SK-N-SH (cell line): ENCODE data around the gene NTRK2. TPM values are rescaled to one million over a fixed set of nuclear protein-coding genes. Genes with fewer than 3 reads are reported as not detected.

Experiments
- CTCF ChIA-PET: fragments of 300-600, 350-600 bp; formaldehyde crosslinking; extraction: SDS; loops from one replicate; lab custom pipeline; 2021; lab: Yijun Ruan, JAX
- POLR2A ChIA-PET: fragments of 350-600 bp; sonication (Branson Sonifier 250); formaldehyde crosslinking; extraction: SDS; loops from one replicate; lab custom pipeline; 2020; ENCODE audit warnings: antibody characterized with exemption, inconsistent platforms; lab: Yijun Ruan, JAX
- DNase-seq: peaks from one replicate; pipeline ENCODE4 v3.0.0; 2012
- H2AFZ ChIP-seq: fragments of 200-600 bp; sonication (generic); 2 replicates; pipeline ENCODE4 v1.8.1; 2016; ENCODE audit warnings: antibody characterized with exemption, mild to moderate bottlenecking, low read depth
- H3F3A ChIP-seq: fragments of 200-600 bp; sonication (generic); replicated peaks from 2 replicates; pipeline ENCODE3; 2016; ENCODE audit warnings: antibody characterized with exemption, mild to moderate bottlenecking; ENCODE audit not compliant: insufficient read depth
- H3K27ac ChIP-seq, 2 experiments: fragments of 200-500 bp in 1 of 2; fragments of 200-600 bp in 1 of 2; sonication (Bioruptor generic) in 1 of 2; sonication (generic), shearing (Covaris generic) in 1 of 2; 2 replicates each; pipeline versions ENCODE4 v1.5.1 to v1.6.1; 2014 to 2016; ENCODE audit warnings: low read depth in 2 of 2, inconsistent platforms in 1 of 2, low read length in 1 of 2, mild to moderate bottlenecking in 1 of 2, mixed read lengths in 1 of 2
- H3K27me3 ChIP-seq: fragments of 200-600 bp; sonication (generic), shearing (Covaris generic); 2 replicates; pipeline ENCODE4 v1.6.1; 2016; ENCODE audit warnings: mixed run types; ENCODE audit not compliant: insufficient read depth
- H3K36me3 ChIP-seq, 2 experiments: fragments of 200-500 bp in 1 of 2; fragments of 200-600 bp in 1 of 2; sonication (Bioruptor generic) in 1 of 2; sonication (generic) in 1 of 2; replicated peaks in 1 of 2; 2 replicates each; pipeline versions ENCODE3 to v1.5.1; 2014 to 2016; ENCODE audit warnings: low read length in 1 of 2, mild to moderate bottlenecking in 1 of 2; ENCODE audit not compliant: insufficient read depth in 2 of 2, control insufficient read depth in 1 of 2
- H3K4me1 ChIP-seq, 2 experiments: fragments of 200-500 bp in 1 of 2; fragments of 200-600 bp in 1 of 2; sonication (Bioruptor generic) in 1 of 2; sonication (generic), shearing (Covaris generic) in 1 of 2; 2 replicates each; pipeline versions ENCODE4 v1.5.1 to v1.6.1; 2014 to 2016; ENCODE audit warnings: low read depth in 1 of 2, low read length in 1 of 2, mixed run types in 1 of 2; ENCODE audit not compliant: insufficient read depth in 2 of 2, control insufficient read depth in 1 of 2
- H3K4me2 ChIP-seq: fragments of 200-600 bp; sonication (generic), shearing (Covaris generic); 2 replicates; pipeline ENCODE4 v1.6.1; 2017; ENCODE audit warnings: mixed run types
- H3K4me3 ChIP-seq, 2 experiments: fragments of 200-500 bp in 1 of 2; fragments of 200-600 bp in 1 of 2; sonication (Bioruptor generic) in 1 of 2; sonication (generic), shearing (Covaris generic) in 1 of 2; 2 replicates each; pipeline versions ENCODE4 v1.5.1 to v1.8.1; 2014 to 2016; ENCODE audit warnings: low read depth in 2 of 2, inconsistent platforms in 1 of 2, low read length in 1 of 2, mild to moderate bottlenecking in 1 of 2, mixed read lengths in 1 of 2, moderate library complexity in 1 of 2
- H3K79me2 ChIP-seq: fragments of 200-600 bp; sonication (generic); 2 replicates; pipeline ENCODE4 v1.8.1; 2017; ENCODE audit warnings: mild to moderate bottlenecking; ENCODE audit not compliant: insufficient read depth
- H3K9ac ChIP-seq: fragments of 200-600 bp; sonication (generic); 2 replicates; pipeline ENCODE4 v1.6.1; 2017; ENCODE audit warnings: mixed run types
- H3K9me2 ChIP-seq: fragments of 200-600 bp; sonication (generic); 2 replicates; pipeline ENCODE4 v1.6.1; 2017; ENCODE audit warnings: mixed run types
- H3K9me3 ChIP-seq: fragments of 200-600 bp; sonication (generic); 2 replicates; pipeline ENCODE4 v1.6.1; 2017; ENCODE audit warnings: mixed run types, mild to moderate bottlenecking, moderate library complexity
- H4K20me1 ChIP-seq: fragments of 200-600 bp; sonication (generic); 2 replicates; pipeline ENCODE4 v1.6.1; 2017; ENCODE audit warnings: mild to moderate bottlenecking, mixed run types; ENCODE audit not compliant: insufficient read depth
- CHD2 ChIP-seq: fragments of 150-350 bp; IDR thresholded peaks from 2 replicates; pipeline ENCODE4 v1.6.1; 2018; ENCODE audit warnings: low read length; ENCODE audit not compliant: partially characterized antibody
- ELF1 ChIP-seq: IDR thresholded peaks from 2 replicates; pipeline ENCODE4 v1.4.0; 2012
- EP300 ChIP-seq, 2 experiments: IDR thresholded peaks; 2 replicates each; pipeline versions ENCODE4 v1.4.0 to v1.6.1; 2012; ENCODE audit warnings: borderline replicate concordance in 1 of 2, low read depth in 1 of 2, low read length in 1 of 2
- FOSL2 ChIP-seq: IDR thresholded peaks from 2 replicates; pipeline ENCODE4 v1.4.0; 2012; ENCODE audit warnings: low read depth, mild to moderate bottlenecking, moderate library complexity, borderline replicate concordance
- FOXM1 ChIP-seq: IDR thresholded peaks from 2 replicates; pipeline ENCODE4 v1.4.0; 2012; ENCODE audit warnings: low read depth, mild to moderate bottlenecking
- GABPA ChIP-seq: IDR thresholded peaks from 2 replicates; pipeline ENCODE4 v1.4.0; 2012; ENCODE audit warnings: low read depth, mild to moderate bottlenecking
- GATA2 ChIP-seq: sonication (generic); formaldehyde crosslinking; IDR thresholded peaks from 2 replicates; pipeline ENCODE4 v1.5.0; 2020; ENCODE audit warnings: mild to moderate bottlenecking, missing genetic modification reagents
- IRF3 ChIP-seq: fragments of 150-350 bp; IDR thresholded peaks from 2 replicates; pipeline ENCODE4 v1.6.1; 2016; ENCODE audit warnings: mild to moderate bottlenecking, low read depth, low read length
- JUND ChIP-seq: IDR thresholded peaks from 2 replicates; pipeline ENCODE4 v1.4.0; 2012
- MAX ChIP-seq: IDR thresholded peaks from 2 replicates; pipeline ENCODE4 v1.4.0; 2012; ENCODE audit warnings: low read depth
- MEF2A ChIP-seq: IDR thresholded peaks from 2 replicates; pipeline ENCODE4 v1.4.0; 2012; ENCODE audit warnings: low read depth, borderline replicate concordance
- RFX5 ChIP-seq: IDR thresholded peaks from 2 replicates; pipeline ENCODE4 v1.6.1; 2012; ENCODE audit warnings: mild to moderate bottlenecking, improper control_type of control experiment, low read length
- RXRA ChIP-seq: IDR thresholded peaks from 2 replicates; pipeline ENCODE4 v1.4.0; 2012; ENCODE audit warnings: low read depth, mild to moderate bottlenecking, borderline replicate concordance
- SIN3A ChIP-seq: IDR thresholded peaks from 2 replicates; pipeline ENCODE4 v1.6.1; 2012; ENCODE audit warnings: low read depth, mild to moderate bottlenecking, low read length, moderate library complexity, borderline replicate concordance
- TAF1 ChIP-seq: IDR thresholded peaks from 2 replicates; pipeline ENCODE4 v1.6.1; 2012; ENCODE audit warnings: low read depth, mild to moderate bottlenecking, low read length, moderate library complexity, borderline replicate concordance
- USF1 ChIP-seq: IDR thresholded peaks from 2 replicates; pipeline ENCODE4 v1.4.0; 2012; ENCODE audit warnings: low read depth, borderline replicate concordance
- YY1 ChIP-seq: IDR thresholded peaks from 2 replicates; pipeline ENCODE4 v1.4.0; 2012; ENCODE audit warnings: low read depth, mild to moderate bottlenecking
- ZBTB33 ChIP-seq: IDR thresholded peaks from 2 replicates; pipeline ENCODE4 v1.4.0; 2012; ENCODE audit warnings: low read depth, borderline replicate concordance
- WGBS: methylation state at CpG from one replicate; pipeline ENCODE4 v1.1.6; 2017; ENCODE audit warnings: low lambda C conversion rate; 5-methylcytosine and 5-hydroxymethylcytosine counted together
- polyA plus RNA-seq, 3 experiments: library from polyadenylated mRNA; depleted of rRNA; stranded (reverse); fragments of >200 nt; gene quantifications; 2 replicates each; pipeline ENCODE4 v1.2.3, GENCODE V29; 2012

Gene NTRK2
- polyA plus RNA-seq, 1 of the 3 experiments (the other 2 are of a cell fraction): 0.05 TPM

GRCh38 chr9:84922051-84922450 is 252.5 kb downstream of the NTRK2 start:
- Histone ChIP-seq H3K27me3 (no peaks in the 10 kb centered on the region; the same call in 1 of the 2 replicates), H3K4me1 (no peaks in the 10 kb centered on the region), H3K4me3 (no peak overlapping the region), H3K9me2 (no peaks in the 10 kb centered on the region), H3K27ac (no peak overlapping the region), H3K9me3 (no peaks in the 10 kb centered on the region), H3K79me2 (no peaks in the 10 kb centered on the region), H3F3A (no peaks in the 10 kb centered on the region), H4K20me1 (no peaks in the 10 kb centered on the region), H3K4me2 (no peak overlapping the region), H3K36me3 (no peaks in the 10 kb centered on the region), H3K9ac (no peak overlapping the region), H2AFZ (no peak overlapping the region)
- POLR2A ChIA-PET: no interaction called here
- no peak for DNase-seq
- TF ChIP-seq EP300 (IDR thresholded peaks at IDR 0.05; ENCODE audit: borderline replicate concordance in 1 of 2, low read depth in 1 of 2, low read length in 1 of 2) (no peak), ZBTB33 (no peak), GATA2 (CRISPR knock-in tag) (no peak), YY1 (no peak), MEF2A (no peak), FOSL2 (no peak)
- CTCF ChIA-PET: interaction anchor here (1.5 kb wide), 1 partner anchor 336 kb away, joined by 4 read pairs; no protein-coding TSS in a partner anchor
- 41% methylated on average over 8 of the region's 8 CpGs for WGBS

GRCh38 chr9:84924266-84924665 is 254.7 kb downstream of the NTRK2 start:
- no peaks in the 10 kb centered on the region for H3K79me2 ChIP-seq
- CTCF ChIA-PET: interaction anchor here (0.7 kb wide), 1 partner anchor 256 kb away, joined by 3 read pairs; no protein-coding TSS in a partner anchor
- POLR2A ChIA-PET: no interaction called here
- H4K20me1 ChIP-seq: no peaks in the 10 kb centered on the region
- no peaks in the 10 kb centered on the region for H3K9me3 ChIP-seq
- H3K27me3 ChIP-seq: no peaks in the 10 kb centered on the region; the same call in 1 of the 2 replicates
- H3K27ac ChIP-seq: no peak overlapping the region
- no peak for DNase-seq
- H3K4me2 ChIP-seq: no peak overlapping the region
- no peak for TF ChIP-seq GABPA
- no peak for TF ChIP-seq SIN3A
- no peak overlapping the region for H3K4me3 ChIP-seq
- H2AFZ ChIP-seq: no peak overlapping the region
- H3F3A ChIP-seq: no peaks in the 10 kb centered on the region
- H3K4me1 ChIP-seq: no peaks in the 10 kb centered on the region
- no peaks in the 10 kb centered on the region for H3K9me2 ChIP-seq
- no peak overlapping the region for H3K9ac ChIP-seq
- no peaks in the 10 kb centered on the region for H3K36me3 ChIP-seq
- WGBS: 70% methylated on average over 5 of the region's 6 CpGs

- Histone ChIP-seq H2AFZ (no peak overlapping the region), H3K4me2 (no peak overlapping the region), H3K9ac (no peak overlapping the region), H3K79me2 (no peaks in the 10 kb centered on the region), H3K36me3 (no peaks in the 10 kb centered on the region), H3K27ac (no peak overlapping the region), H3K9me2 (no peaks in the 10 kb centered on the region), H3K27me3 (no peaks in the 10 kb centered on the region; the same call in 1 of the 2 replicates), H3F3A (no peaks in the 10 kb centered on the region), H3K4me1 (no peaks in the 10 kb centered on the region), H3K9me3 (no peaks in the 10 kb centered on the region), H4K20me1 (no peaks in the 10 kb centered on the region), H3K4me3 (no peak overlapping the region)
- ChIA-PET CTCF (no interaction called here), POLR2A (no interaction called here)
- DNase-seq: no peak
- WGBS: 53% methylated on average over 7 of the region's 7 CpGs
- TF ChIP-seq TAF1 (no peak), MEF2A (no peak), MAX (no peak), FOXM1 (no peak), IRF3 (no peak), USF1 (no peak), ELF1 (no peak), RXRA (no peak), JUND (no peak), CHD2 (no peak), GATA2 (CRISPR knock-in tag) (no peak), RFX5 (no peak)
Observed at GRCh38 chr9:84925225-84925872, 255.8 kb downstream of the NTRK2 start.
